Naive thymus-derived CD4-positive, alpha-beta T cell (primary cell): ENCODE measurements around the gene LTO1. TPM values are rescaled to one million over a fixed set of nuclear protein-coding genes. Genes with fewer than 3 reads are reported as not detected.
A peak's percentile ranks its signal among the peaks of the same experiment; 100 is the strongest.

Experiments
- ATAC-seq: fragments of 150-1000 bp; cut with Tn5 transposase; 2 replicates; pipeline ENCODE4 v1.10.0; 2021; ENCODE audit warnings: mild to moderate bottlenecking, moderate library complexity
- CTCF ChIA-PET: fragments of 350-600 bp; sonication (Branson Sonifier 250); formaldehyde crosslinking; loops from one replicate; lab custom pipeline; 2021; ENCODE audit warnings: antibody characterized with exemption; lab: Charles Lee
- POLR2A ChIA-PET: fragments of 350-600 bp; sonication (Branson Sonifier 250); formaldehyde crosslinking; loops from one replicate; lab custom pipeline; 2021; ENCODE audit warnings: antibody characterized with exemption, inconsistent platforms; lab: Charles Lee
- DNase-seq, 9 donors: peaks; one replicate each; pipeline versions ENCODE4 v3.0.0 to v3.0.0-alpha.2; 2020 to 2022; ENCODE audit warnings: mixed read lengths in 1 of 9
- H3K27ac ChIP-seq: one replicate; pipeline ENCODE4 v1.7.0; 2013; ENCODE audit warnings: mild to moderate bottlenecking, low read depth, low read length, moderate library complexity
- H3K27me3 ChIP-seq, 2 donors: one replicate each; pipeline ENCODE4 v1.7.0; 2013; ENCODE audit warnings: low read length in 2 of 2, mild to moderate bottlenecking in 2 of 2, moderate library complexity in 2 of 2; ENCODE audit not compliant: control insufficient read depth in 2 of 2, insufficient read depth in 2 of 2
- H3K36me3 ChIP-seq, 3 experiments: 1 replicate in 2 of 3; 2 replicates in 1 of 3; pipeline ENCODE4 v1.7.0; 2013; ENCODE audit warnings: low read length in 3 of 3, mild to moderate bottlenecking in 3 of 3, moderate library complexity in 1 of 3; ENCODE audit not compliant: insufficient read depth in 3 of 3, control insufficient read depth in 2 of 3
- H3K4me1 ChIP-seq, 2 donors: one replicate each; pipeline ENCODE4 v1.7.0; 2013; ENCODE audit warnings: low read length in 2 of 2, mild to moderate bottlenecking in 2 of 2, moderate library complexity in 1 of 2; ENCODE audit not compliant: control insufficient read depth in 2 of 2, insufficient read depth in 2 of 2
- H3K4me3 ChIP-seq: 2 replicates; pipeline ENCODE4 v1.7.0; 2013; ENCODE audit warnings: mild to moderate bottlenecking, low read length
- H3K9me3 ChIP-seq, 3 experiments: 1 replicate in 2 of 3; 2 replicates in 1 of 3; pipeline ENCODE4 v1.7.0; 2013; ENCODE audit warnings: low read length in 3 of 3; ENCODE audit not compliant: control insufficient read depth in 2 of 3
- H3K27ac Mint-ChIP-seq, 9 donors: one replicate each; pipeline ENCODE4 v1.8.0; 2020 to 2022; ENCODE audit warnings: mixed read lengths in 9 of 9, mild to moderate bottlenecking in 8 of 9, moderate library complexity in 5 of 9, inconsistent platforms in 2 of 9
- H3K27me3 Mint-ChIP-seq, 5 donors: one replicate each; pipeline ENCODE4 v1.8.0; 2021 to 2022; ENCODE audit warnings: mixed read lengths in 5 of 5, mild to moderate bottlenecking in 1 of 5
- H3K36me3 Mint-ChIP-seq, 5 donors: one replicate each; pipeline ENCODE4 v1.8.0; 2020 to 2022; ENCODE audit warnings: mixed read lengths in 5 of 5, mild to moderate bottlenecking in 3 of 5, inconsistent platforms in 1 of 5
- H3K4me1 Mint-ChIP-seq, 7 donors: one replicate each; pipeline ENCODE4 v1.8.0; 2020 to 2022; ENCODE audit warnings: mixed read lengths in 7 of 7, mild to moderate bottlenecking in 3 of 7, inconsistent platforms in 1 of 7
- H3K4me3 Mint-ChIP-seq, 10 donors: one replicate each; pipeline ENCODE4 v1.8.0; 2020 to 2022; ENCODE audit warnings: mild to moderate bottlenecking in 10 of 10, mixed read lengths in 10 of 10, moderate library complexity in 6 of 10, inconsistent platforms in 2 of 10
- H3K9me3 Mint-ChIP-seq, 11 donors: one replicate each; pipeline ENCODE4 v1.8.0; 2020 to 2022; ENCODE audit warnings: mixed read lengths in 11 of 11, mild to moderate bottlenecking in 4 of 11, inconsistent platforms in 1 of 11, moderate library complexity in 1 of 11
- intact Hi-C, 2 donors: fragments of 100-400 bp; cut with micrococcal nuclease; formaldehyde crosslinking; loops; one replicate each; pipeline ENCODE4 v1.15.1; 2023
- polyA plus RNA-seq, 2 donors: library from polyadenylated mRNA; unstranded; fragments of 300-500 nt; fragmentation: Illumina TruSeq; gene quantifications; one replicate each; pipeline ENCODE4 v1.2.3, GENCODE V29; 2021
- total RNA-seq, 6 experiments: library from RNA in 5 of 6; stranded (reverse) in 5 of 6; gene quantifications; 1 replicate in 5 of 6; 2 replicates in 1 of 6; pipeline ENCODE4 v1.2.3 and lab custom pipeline; 2021 to 2026

Gene LTO1
- total and polyA plus RNA-seq, 7 experiments from 2014 or later = 19.1 to 75.6 (median 33.4) TPM

DNA sequence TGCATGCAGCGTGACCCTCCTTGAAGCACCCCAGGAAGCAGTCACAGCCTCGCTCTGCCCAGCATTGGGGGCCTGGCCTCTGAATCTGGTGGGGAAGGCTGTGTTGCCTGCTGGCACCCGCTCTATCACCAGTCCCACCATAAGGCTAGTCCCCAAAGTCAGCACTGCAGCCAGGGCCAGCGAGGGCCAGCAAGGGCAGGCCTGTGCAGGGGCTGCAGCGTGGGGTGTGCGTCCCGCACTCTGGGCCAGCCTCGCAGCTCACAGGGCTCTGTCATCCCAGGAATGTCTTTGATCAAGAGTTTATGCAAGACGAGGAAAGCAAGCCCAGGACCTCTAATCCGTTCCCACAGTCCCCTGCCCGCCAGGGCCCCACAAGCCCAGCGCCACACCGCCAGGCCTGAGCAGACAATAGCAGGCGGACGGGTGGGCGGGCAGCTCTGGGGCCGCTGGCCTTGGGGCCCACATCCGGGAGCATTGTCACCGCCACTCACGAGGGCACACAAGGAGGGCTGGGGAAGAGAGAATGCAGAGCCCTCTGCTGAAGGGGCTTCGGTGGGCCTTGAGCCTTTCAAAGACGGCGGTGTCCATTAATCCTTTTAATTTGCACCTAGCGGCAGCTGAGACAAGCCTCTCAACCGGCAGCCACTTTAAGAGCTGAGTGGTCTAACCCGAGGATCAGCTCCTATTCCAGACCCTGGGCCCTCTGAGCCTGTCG, 17.1 kb downstream of the LTO1 start:
- CTCF ChIA-PET = interaction anchor here (1.0 kb wide), 1 partner anchor 12 kb away, joined by 3 read pairs; no protein-coding TSS in a partner anchor
- intact Hi-C loops = no loop called here
- Histone ChIP-seq H3K9me3 (no peaks in the 10 kb centered on the region), H3K27me3 (no peaks in the 10 kb centered on the region), H3K4me3 (no peak overlapping the region), H3K27ac (no peak overlapping the region), H3K4me1 (no peaks in the 10 kb centered on the region), H3K36me3 (peaks cover 0 to 19% (median 0%) of the 10 kb centered on the region in 3 experiments)
- no peaks in the 10 kb centered on the region for H3K9me3 Mint-ChIP-seq
- peaks cover 0 to 9% (median 0%) of the 10 kb centered on the region in 5 donors for H3K36me3 Mint-ChIP-seq
- H3K27ac Mint-ChIP-seq = no peak overlapping the region
- POLR2A ChIA-PET = no interaction called here
- no peak overlapping the region for H3K4me3 Mint-ChIP-seq
- ATAC-seq (no peak), DNase-seq (no peak)
- H3K4me1 Mint-ChIP-seq = peaks cover 0 to 2% (median 0%) of the 10 kb centered on the region in 7 donors
- no peaks in the 10 kb centered on the region for H3K27me3 Mint-ChIP-seq

DNA sequence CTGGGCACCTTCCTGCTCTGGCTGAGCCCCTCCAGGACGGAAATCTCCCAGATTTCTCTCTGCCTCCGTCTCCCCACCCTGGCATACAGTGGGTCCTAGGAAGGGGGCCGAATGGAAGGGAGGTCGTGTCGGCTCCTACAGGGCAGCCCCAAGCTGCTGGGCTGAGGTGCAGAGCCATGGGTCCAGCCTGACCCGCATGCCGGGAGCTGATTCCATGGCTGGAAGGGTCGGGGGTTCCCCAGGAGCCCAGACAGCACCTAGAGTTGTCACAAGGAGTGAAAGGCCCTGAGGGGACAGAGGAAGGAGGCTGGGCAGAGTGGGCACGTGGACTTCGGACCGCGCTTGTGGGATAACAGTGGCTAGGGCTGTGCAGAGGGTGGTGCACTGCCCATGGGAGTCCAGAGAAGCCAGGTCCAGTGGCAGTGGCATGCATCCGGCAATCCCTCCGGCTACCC, 17.7 kb downstream of the LTO1 start:
- POLR2A ChIA-PET = no interaction called here
- Mint-ChIP-seq H3K36me3 (peaks cover 0 to 13% (median 0%) of the 10 kb centered on the region in 5 donors), H3K27ac (peak overlapping the region in 1 of 9 donors; percentile 25), H3K27me3 (no peaks in the 10 kb centered on the region), H3K4me1 (peaks cover 0 to 2% (median 0%) of the 10 kb centered on the region in 7 donors), H3K4me3 (no peak overlapping the region), H3K9me3 (no peaks in the 10 kb centered on the region)
- no peaks in the 10 kb centered on the region for H3K9me3 ChIP-seq
- H3K36me3 ChIP-seq = peaks cover 0 to 14% (median 0%) of the 10 kb centered on the region in 3 experiments
- CTCF ChIA-PET = no interaction called here
- H3K4me3 ChIP-seq = no peak overlapping the region
- H3K27me3 ChIP-seq = no peaks in the 10 kb centered on the region
- no peaks in the 10 kb centered on the region for H3K4me1 ChIP-seq
- no peak for DNase-seq
- intact Hi-C loops = no loop called here
- H3K27ac ChIP-seq = no peak overlapping the region
- ATAC-seq = no peak

GRCh38 chr11:69656536-69657455, 18.4 kb downstream of the LTO1 start:
- peaks cover 0 to 7% (median 0%) of the 10 kb centered on the region in 3 experiments for H3K36me3 ChIP-seq
- peaks cover 0 to 2% (median 0%) of the 10 kb centered on the region in 7 donors for H3K4me1 Mint-ChIP-seq
- ATAC-seq (no peak), DNase-seq (no peak)
- no peaks in the 10 kb centered on the region for H3K9me3 Mint-ChIP-seq
- H3K27me3 ChIP-seq = no peaks in the 10 kb centered on the region
- H3K9me3 ChIP-seq = no peaks in the 10 kb centered on the region
- POLR2A ChIA-PET = no interaction called here
- no peak overlapping the region for H3K27ac Mint-ChIP-seq
- no peaks in the 10 kb centered on the region for H3K4me1 ChIP-seq
- peaks cover 0 to 18% (median 0%) of the 10 kb centered on the region in 5 donors for H3K36me3 Mint-ChIP-seq
- no peak overlapping the region for H3K4me3 Mint-ChIP-seq
- H3K27me3 Mint-ChIP-seq = no peaks in the 10 kb centered on the region
- no peak overlapping the region for H3K4me3 ChIP-seq
- CTCF ChIA-PET = interaction anchor here (1.1 kb wide), 1 partner anchor 14 kb away, joined by 3 read pairs; no protein-coding TSS in a partner anchor
- H3K27ac ChIP-seq = no peak overlapping the region
- intact Hi-C loops = no loop called here

GRCh38 chr11:69655479-69656428, 19.4 kb downstream of the LTO1 start:
- H3K4me3 Mint-ChIP-seq = no peak overlapping the region
- ChIA-PET POLR2A (no interaction called here), CTCF (interaction anchor here (1.1 kb wide), 1 partner anchor 15 kb away, joined by 3 read pairs; no protein-coding TSS in a partner anchor)
- Histone ChIP-seq H3K27me3 (no peaks in the 10 kb centered on the region), H3K36me3 (peaks cover 0 to 2% (median 0%) of the 10 kb centered on the region in 3 experiments), H3K4me3 (no peak overlapping the region), H3K4me1 (no peaks in the 10 kb centered on the region), H3K9me3 (no peaks in the 10 kb centered on the region), H3K27ac (no peak overlapping the region)
- no peaks in the 10 kb centered on the region for H3K9me3 Mint-ChIP-seq
- DNase-seq = no peak
- intact Hi-C loops = no loop called here
- H3K4me1 Mint-ChIP-seq = peaks cover 0 to 2% (median 0%) of the 10 kb centered on the region in 7 donors
- no peaks in the 10 kb centered on the region for H3K27me3 Mint-ChIP-seq
- no peak for ATAC-seq
- peak overlapping the region in 2 of 9 donors; percentile 2 to 41 for H3K27ac Mint-ChIP-seq
- H3K36me3 Mint-ChIP-seq = peaks cover 0 to 20% (median 0%) of the 10 kb centered on the region in 5 donors

GRCh38 chr11:69654660-69655478, 20.3 kb downstream of the LTO1 start:
- CTCF ChIA-PET = no interaction called here
- no peak overlapping the region for H3K4me3 Mint-ChIP-seq
- H3K9me3 ChIP-seq = no peaks in the 10 kb centered on the region
- POLR2A ChIA-PET = no interaction called here
- H3K27ac ChIP-seq = no peak overlapping the region
- H3K27me3 Mint-ChIP-seq = no peaks in the 10 kb centered on the region
- H3K4me1 ChIP-seq = no peaks in the 10 kb centered on the region
- no peaks in the 10 kb centered on the region for H3K27me3 ChIP-seq
- no peaks in the 10 kb centered on the region for H3K36me3 ChIP-seq
- H3K9me3 Mint-ChIP-seq = no peaks in the 10 kb centered on the region
- peaks cover 0 to 2% (median 0%) of the 10 kb centered on the region in 7 donors for H3K4me1 Mint-ChIP-seq
- ATAC-seq (no peak), DNase-seq (no peak)
- peaks cover 0 to 17% (median 0%) of the 10 kb centered on the region in 5 donors for H3K36me3 Mint-ChIP-seq
- intact Hi-C loops = no loop called here
- H3K27ac Mint-ChIP-seq = no peak overlapping the region
- no peak overlapping the region for H3K4me3 ChIP-seq
